GM21723 (cell line): ENCODE results near the gene EIF4E3.

ENCODE experiments used
- ATAC-seq: cut with Tn5 transposase; IDR thresholded peaks from one replicate; pipeline ENCODE4 v1.9.1; 2021; ENCODE audit warnings: mild to moderate bottlenecking, moderate library complexity; ENCODE audit not compliant: unreplicated experiment

The EIF4E3 gene

GRCh38 chr3:71651625-71652024 is 73.6 kb downstream of the EIF4E3 start:
- no peak for ATAC-seq

GRCh38 chr3:71650372-71650771 is 74.8 kb downstream of the EIF4E3 start:
- no peak for ATAC-seq

GRCh38 chr3:71649757-71650156 is 75.4 kb downstream of the EIF4E3 start:
- no peak for ATAC-seq

DNA sequence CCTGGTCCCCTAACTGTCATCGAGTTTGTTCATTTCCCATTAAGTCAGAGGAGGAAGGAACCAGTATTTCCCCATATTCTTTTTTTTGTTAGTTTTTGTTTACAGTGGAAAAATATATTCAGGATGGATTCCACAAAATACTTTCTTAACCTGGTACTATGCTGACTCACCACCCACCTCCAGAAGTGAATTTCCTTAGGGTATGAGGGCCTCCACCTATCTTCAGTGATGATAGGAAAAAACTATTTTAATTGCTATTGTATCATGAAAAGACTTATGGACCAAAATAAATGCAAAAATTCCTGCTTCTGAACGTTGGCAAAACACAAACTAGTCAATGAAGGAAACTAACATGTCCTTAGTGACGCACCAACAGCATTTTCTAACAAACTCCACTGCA is 77.5 kb downstream of the EIF4E3 start:
- no peak for ATAC-seq

DNA sequence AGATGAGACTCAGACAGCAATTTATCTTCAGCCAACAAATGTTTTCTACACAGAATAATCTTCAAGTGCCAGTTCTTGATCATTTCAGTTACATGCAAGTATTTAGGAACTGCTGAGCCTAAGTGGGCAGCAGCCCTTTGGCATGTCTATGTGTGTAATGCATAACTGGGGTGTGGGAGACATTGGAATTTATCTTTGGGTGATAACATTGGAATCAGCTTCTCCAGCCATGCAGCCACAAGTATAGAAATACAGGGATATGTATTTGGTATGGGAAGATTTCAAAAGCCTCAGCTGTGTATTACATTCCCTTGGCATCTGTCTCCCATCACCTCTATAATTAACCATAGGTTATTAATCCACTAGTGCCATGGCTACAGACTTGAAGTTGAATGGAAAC is 78.2 kb downstream of the EIF4E3 start:
- no peak for ATAC-seq

DNA sequence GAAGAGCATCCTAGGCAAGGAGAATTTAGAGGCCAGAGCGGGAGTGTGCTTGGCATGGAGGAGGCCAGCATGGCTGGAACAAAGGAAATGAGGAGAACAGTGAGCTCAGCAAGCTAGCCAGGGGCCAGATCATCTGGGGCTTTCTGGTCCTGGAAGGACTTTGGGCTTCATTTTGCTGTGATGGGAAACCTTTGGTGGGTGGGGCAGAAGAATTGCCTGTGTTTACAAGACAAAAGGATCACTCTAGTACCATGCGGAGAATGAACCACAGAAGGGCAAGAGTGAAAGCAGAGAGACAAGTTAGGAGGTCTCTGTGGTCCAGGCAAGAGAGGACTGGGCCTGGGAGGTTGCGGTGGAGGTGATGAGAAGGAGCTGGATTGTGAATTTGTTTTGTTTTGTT is 80.1 kb downstream of the EIF4E3 start:
- ATAC-seq: no peak

- no peak for ATAC-seq
Observed at GRCh38 chr3:71641674-71642073, 83.5 kb downstream of the EIF4E3 start.

- no peak for ATAC-seq
Observed at GRCh38 chr3:71640331-71640983, 84.7 kb downstream of the EIF4E3 start.

DNA sequence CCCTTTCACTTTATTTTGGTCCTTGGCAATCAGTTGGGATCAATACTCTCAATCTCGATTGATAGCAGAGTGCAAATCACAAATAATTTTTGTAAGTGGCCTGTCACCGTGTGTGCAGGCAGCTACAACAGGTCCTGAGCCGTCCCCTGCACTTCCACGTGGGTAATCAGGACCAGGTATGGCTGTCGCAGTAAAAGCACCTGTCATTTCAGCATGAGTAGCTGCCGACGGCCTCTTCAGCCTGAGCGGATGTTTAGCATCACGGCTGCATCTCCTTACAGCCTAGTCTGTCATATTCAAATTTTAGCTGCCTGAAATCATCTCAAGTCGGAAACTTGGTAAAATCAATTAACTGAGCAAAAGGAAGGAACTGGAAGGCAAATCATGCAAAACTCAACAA is 88.7 kb downstream of the EIF4E3 start:
- no peak for ATAC-seq

DNA sequence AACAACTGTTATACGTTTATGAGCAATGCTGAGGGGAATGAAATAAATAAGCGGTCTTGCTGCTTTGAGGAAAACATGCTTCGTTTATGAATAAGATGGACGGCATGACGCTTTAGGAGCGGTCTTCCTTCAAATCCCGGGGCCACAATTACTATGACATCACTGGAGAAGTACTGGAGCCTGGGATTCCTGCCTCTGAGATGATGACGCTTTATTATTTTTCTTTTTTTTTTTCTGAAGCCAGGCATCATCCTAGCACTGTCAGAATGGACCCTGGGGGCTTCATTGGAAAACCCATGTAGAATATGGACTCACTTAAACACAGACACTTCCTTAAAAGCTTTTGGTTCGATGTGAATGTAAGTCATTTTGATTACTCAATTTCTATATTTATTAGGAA is 89.2 kb downstream of the EIF4E3 start:
- ATAC-seq: no peak

DNA sequence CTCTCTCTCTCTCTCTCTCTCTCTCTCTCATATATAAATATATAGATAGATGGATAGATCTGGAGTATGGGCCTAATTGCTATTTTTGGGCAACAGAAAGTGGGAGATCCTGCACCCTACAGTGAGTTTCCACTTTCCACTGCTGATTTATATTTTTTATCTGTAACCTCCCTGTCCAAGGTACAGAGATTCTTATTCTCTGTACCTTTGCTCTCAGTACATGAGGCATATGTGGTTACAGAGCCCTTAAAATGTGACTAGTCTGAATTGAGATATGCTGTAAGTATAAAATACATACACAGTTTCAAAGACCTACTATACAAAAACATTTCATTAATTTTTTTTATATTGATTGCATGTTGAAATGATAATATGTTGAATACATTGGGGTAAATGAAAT is 90.5 kb downstream of the EIF4E3 start:
- no peak for ATAC-seq

GRCh38 chr3:71629711-71630110 is 95.5 kb downstream of the EIF4E3 start:
- no peak for ATAC-seq

- no peak for ATAC-seq
Observed at GRCh38 chr3:71629289-71629688, 95.9 kb downstream of the EIF4E3 start.

DNA sequence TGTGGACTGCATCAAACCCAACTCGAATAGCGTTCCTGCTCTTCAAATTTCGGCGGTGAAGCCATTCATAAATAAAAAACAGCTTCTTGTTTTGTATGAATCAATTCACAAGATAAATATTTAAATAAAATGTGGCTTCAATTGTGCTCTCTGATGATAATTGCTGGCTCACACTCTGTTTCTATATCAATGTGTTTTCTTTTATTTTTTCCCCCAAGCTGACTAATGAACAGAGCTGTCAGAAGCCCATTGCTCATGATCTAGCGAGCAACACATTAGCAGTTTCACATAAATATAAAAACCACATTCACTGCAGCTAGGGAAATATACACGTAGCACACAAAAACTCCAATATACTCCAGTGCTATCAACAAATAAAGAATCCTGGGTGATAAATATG is 96.7 kb downstream of the EIF4E3 start:
- ATAC-seq: no peak

GRCh38 chr3:71625676-71626075 is 99.5 kb downstream of the EIF4E3 start:
- no peak for ATAC-seq
